ENCODE results near the gene TEX13D.

DNA sequence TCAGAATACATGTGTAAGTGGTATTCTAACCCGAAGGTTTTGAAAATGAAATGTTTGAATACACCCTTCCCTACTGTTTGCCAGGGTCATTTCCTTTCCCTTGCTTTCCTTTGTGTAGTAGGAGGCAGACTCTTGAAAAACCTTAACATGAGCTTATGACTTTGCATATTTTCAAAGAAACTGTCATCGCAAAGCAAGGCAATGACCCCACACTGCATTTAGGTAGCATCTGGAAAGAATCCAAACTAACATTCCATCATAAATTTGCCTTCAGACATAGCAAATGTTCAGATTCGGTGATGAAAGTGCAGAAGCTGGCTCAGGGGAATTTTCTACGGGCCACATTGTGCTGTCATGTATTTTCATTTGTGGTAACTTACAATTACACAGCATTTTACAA lies 46.2 kb downstream of the TEX13D start:
- TF ChIP-seq, protein P1, sequence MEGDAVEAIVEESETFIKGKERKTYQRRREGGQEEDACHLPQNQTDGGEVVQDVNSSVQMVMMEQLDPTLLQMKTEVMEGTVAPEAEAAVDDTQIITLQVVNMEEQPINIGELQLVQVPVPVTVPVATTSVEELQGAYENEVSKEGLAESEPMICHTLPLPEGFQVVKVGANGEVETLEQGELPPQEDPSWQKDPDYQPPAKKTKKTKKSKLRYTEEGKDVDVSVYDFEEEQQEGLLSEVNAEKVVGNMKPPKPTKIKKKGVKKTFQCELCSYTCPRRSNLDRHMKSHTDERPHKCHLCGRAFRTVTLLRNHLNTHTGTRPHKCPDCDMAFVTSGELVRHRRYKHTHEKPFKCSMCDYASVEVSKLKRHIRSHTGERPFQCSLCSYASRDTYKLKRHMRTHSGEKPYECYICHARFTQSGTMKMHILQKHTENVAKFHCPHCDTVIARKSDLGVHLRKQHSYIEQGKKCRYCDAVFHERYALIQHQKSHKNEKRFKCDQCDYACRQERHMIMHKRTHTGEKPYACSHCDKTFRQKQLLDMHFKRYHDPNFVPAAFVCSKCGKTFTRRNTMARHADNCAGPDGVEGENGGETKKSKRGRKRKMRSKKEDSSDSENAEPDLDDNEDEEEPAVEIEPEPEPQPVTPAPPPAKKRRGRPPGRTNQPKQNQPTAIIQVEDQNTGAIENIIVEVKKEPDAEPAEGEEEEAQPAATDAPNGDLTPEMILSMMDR (IDR thresholded peaks at IDR 0.05 in 2 of 3, conservative IDR thresholded peaks at IDR 0.05 in 1 of 3; ENCODE audit: borderline replicate concordance in 1 of 3, insufficient read depth in 1 of 3, low read depth in 2 of 3, low read length in 2 of 3), result no peak
- TF ChIP-seq, protein P2, sequence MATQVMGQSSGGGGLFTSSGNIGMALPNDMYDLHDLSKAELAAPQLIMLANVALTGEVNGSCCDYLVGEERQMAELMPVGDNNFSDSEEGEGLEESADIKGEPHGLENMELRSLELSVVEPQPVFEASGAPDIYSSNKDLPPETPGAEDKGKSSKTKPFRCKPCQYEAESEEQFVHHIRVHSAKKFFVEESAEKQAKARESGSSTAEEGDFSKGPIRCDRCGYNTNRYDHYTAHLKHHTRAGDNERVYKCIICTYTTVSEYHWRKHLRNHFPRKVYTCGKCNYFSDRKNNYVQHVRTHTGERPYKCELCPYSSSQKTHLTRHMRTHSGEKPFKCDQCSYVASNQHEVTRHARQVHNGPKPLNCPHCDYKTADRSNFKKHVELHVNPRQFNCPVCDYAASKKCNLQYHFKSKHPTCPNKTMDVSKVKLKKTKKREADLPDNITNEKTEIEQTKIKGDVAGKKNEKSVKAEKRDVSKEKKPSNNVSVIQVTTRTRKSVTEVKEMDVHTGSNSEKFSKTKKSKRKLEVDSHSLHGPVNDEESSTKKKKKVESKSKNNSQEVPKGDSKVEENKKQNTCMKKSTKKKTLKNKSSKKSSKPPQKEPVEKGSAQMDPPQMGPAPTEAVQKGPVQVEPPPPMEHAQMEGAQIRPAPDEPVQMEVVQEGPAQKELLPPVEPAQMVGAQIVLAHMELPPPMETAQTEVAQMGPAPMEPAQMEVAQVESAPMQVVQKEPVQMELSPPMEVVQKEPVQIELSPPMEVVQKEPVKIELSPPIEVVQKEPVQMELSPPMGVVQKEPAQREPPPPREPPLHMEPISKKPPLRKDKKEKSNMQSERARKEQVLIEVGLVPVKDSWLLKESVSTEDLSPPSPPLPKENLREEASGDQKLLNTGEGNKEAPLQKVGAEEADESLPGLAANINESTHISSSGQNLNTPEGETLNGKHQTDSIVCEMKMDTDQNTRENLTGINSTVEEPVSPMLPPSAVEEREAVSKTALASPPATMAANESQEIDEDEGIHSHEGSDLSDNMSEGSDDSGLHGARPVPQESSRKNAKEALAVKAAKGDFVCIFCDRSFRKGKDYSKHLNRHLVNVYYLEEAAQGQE (IDR thresholded peaks at IDR 0.05; ENCODE audit: low read depth), result no peak
- TF ChIP-seq EZH2 (IDR thresholded peaks at IDR 0.05) (no peak), SP1 (IDR thresholded peaks at IDR 0.05; ENCODE audit: low read depth) (no peak), CEBPB (IDR thresholded peaks at IDR 0.05; ENCODE audit: low read depth) (no peak), POLR2A (IDR thresholded peaks at IDR 0.05; ENCODE audit: borderline replicate concordance, extremely low read depth, insufficient read depth, insufficient read length) (no peak), POLR2AphosphoS5 (IDR thresholded peaks at IDR 0.05; ENCODE audit: low read depth, low read length) (no peak), RAD21 (IDR thresholded peaks at IDR 0.05; ENCODE audit: low read depth) (no peak), ZNF274 (IDR thresholded peaks at IDR 0.05; ENCODE audit: low read depth, low read length) (no peak), JUND (IDR thresholded peaks at IDR 0.05) (no peak)
- TF ChIP-seq, protein P3, sequence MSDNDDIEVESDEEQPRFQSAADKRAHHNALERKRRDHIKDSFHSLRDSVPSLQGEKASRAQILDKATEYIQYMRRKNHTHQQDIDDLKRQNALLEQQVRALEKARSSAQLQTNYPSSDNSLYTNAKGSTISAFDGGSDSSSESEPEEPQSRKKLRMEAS (IDR thresholded peaks at IDR 0.05), result no peak
